GM12878 (cell line): ENCODE measurements around the gene MYL7. TPM values are rescaled to one million over a fixed set of nuclear protein-coding genes. Genes with fewer than 3 reads are reported as not detected.
"Not testable (repeated sequence)": the region's sequence is repeated elsewhere in the genome, so short reads cannot be mapped to it uniquely, and the experiment has no call there.

Experiments used
- ATAC-seq: fragments of 200-7000 bp; cut with Tn5 transposase; 3 replicates; pipeline ENCODE4 v1.9.1; 2020; ENCODE audit warnings: mild to moderate bottlenecking, moderate library complexity
- BruUV-seq: library from RNA; stranded (reverse); fragments of 400-500 nt; replicated peaks from 2 replicates; lab custom pipeline; 2021; lab: Mats Ljungman, UMichigan
- CTCF ChIA-PET: fragments of 300-600 bp; sonication (Branson Sonifier 250); formaldehyde crosslinking; extraction: SDS; loops from one replicate; lab custom pipeline; 2021; ENCODE audit warnings: inconsistent platforms; lab: Yijun Ruan, JAX
- POLR2A ChIA-PET: fragments of 350-600 bp; formaldehyde crosslinking; extraction: SDS; loops from one replicate; lab custom pipeline; 2021; ENCODE audit warnings: inconsistent platforms; lab: Charles Lee
- RAD21 ChIA-PET: fragments of 300-600 bp; sonication (Branson Sonifier 250); formaldehyde crosslinking; loops from one replicate; lab custom pipeline; 2023; ENCODE audit warnings: antibody characterized with exemption; ENCODE audit not compliant: unreplicated experiment; lab: Charles Lee
- SMC1A ChIA-PET: fragments of 300-600 bp; sonication (Branson Sonifier 250); formaldehyde crosslinking; loops from one replicate; lab custom pipeline; 2023; ENCODE audit not compliant: unreplicated experiment, uncharacterized antibody; lab: Charles Lee
- DNase-seq: peaks from one replicate; pipeline ENCODE4 v3.0.0-alpha.2; 2011; ENCODE audit warnings: low read depth, low spot score
- FAIRE-seq: peaks from 3 replicates; lab custom pipeline; 2011; peaks lifted over from hg19 to GRCh38; lab: Jason Lieb, UNC
- H2AFZ ChIP-seq: 2 replicates; pipeline ENCODE4 v1.6.0; 2011; ENCODE audit warnings: low read depth, low read length, control low read depth; ENCODE audit not compliant: control insufficient read depth
- H3K27ac ChIP-seq: 2 replicates; pipeline ENCODE4 v1.5.1; 2011; ENCODE audit warnings: control low read depth; ENCODE audit not compliant: control insufficient read depth, insufficient read depth
- H3K27me3 ChIP-seq, 2 experiments: replicated peaks in 1 of 2; 2 replicates each; pipeline versions ENCODE4 v1.6.0 to v1.6.1; 2011; ENCODE audit warnings: low read length in 1 of 2; ENCODE audit not compliant: control insufficient read depth in 2 of 2, insufficient read depth in 2 of 2
- H3K36me3 ChIP-seq, 2 experiments: 2 replicates each; pipeline ENCODE4 v1.5.1; 2011; ENCODE audit warnings: low read length in 1 of 2; ENCODE audit not compliant: control insufficient read depth in 2 of 2, insufficient read depth in 2 of 2
- H3K4me1 ChIP-seq: 2 replicates; pipeline ENCODE4 v1.6.1; 2011; ENCODE audit warnings: mild to moderate bottlenecking, low read length, moderate library complexity, mixed read lengths; ENCODE audit not compliant: control insufficient read depth, insufficient read depth
- H3K4me2 ChIP-seq: 2 replicates; pipeline ENCODE4 v1.6.0; 2011; ENCODE audit warnings: control low read depth; ENCODE audit not compliant: control insufficient read depth, insufficient read depth
- H3K4me3 ChIP-seq: fragments of 200-600 bp; sonication (generic); 2 replicates; pipeline ENCODE4 v1.5.1; 2016
- H3K79me2 ChIP-seq: 2 replicates; pipeline ENCODE4 v1.6.0; 2011; ENCODE audit warnings: low read length; ENCODE audit not compliant: control insufficient read depth, insufficient read depth
- H3K9ac ChIP-seq: 2 replicates; pipeline ENCODE4 v1.8.0; 2011; ENCODE audit warnings: low read length, control low read depth, mixed read lengths; ENCODE audit not compliant: control insufficient read depth, insufficient read depth
- H3K9me3 ChIP-seq: replicated peaks from 3 replicates; pipeline ENCODE4 v1.5.1; 2011; ENCODE audit warnings: mild to moderate bottlenecking, low read length; ENCODE audit not compliant: control insufficient read depth, insufficient read depth
- H4K20me1 ChIP-seq: 2 replicates; pipeline ENCODE4 v1.6.0; 2011; ENCODE audit not compliant: control insufficient read depth, insufficient read depth
- BRCA1 ChIP-seq: IDR thresholded peaks from 2 replicates; pipeline ENCODE4 v1.6.1; 2011; ENCODE audit warnings: low read depth, low read length, improper control_type of control experiment
- FOXK2 ChIP-seq: fragments of 450-650 bp; IDR thresholded peaks from 2 replicates; pipeline ENCODE4 v1.6.1; 2017; ENCODE audit warnings: mild to moderate bottlenecking, moderate library complexity
- MYB ChIP-seq: fragments of 150-350 bp; IDR thresholded peaks from 2 replicates; pipeline ENCODE4 v1.6.1; 2014; ENCODE audit warnings: mild to moderate bottlenecking, low read depth, low read length, borderline replicate concordance
- NR2C1 ChIP-seq: fragments of 450-650 bp; IDR thresholded peaks from 2 replicates; pipeline ENCODE4 v1.6.1; 2017; ENCODE audit warnings: antibody characterized with exemption, mild to moderate bottlenecking, moderate library complexity
- RELA ChIP-seq: fragments of 450-650 bp; IDR thresholded peaks from 2 replicates; pipeline ENCODE4 v1.8.0; 2014; ENCODE audit warnings: borderline replicate concordance; ENCODE audit not compliant: partially characterized antibody
- SPI1 ChIP-seq: IDR thresholded peaks from 2 replicates; pipeline ENCODE4 v1.6.1; 2011; ENCODE audit warnings: low read depth, mild to moderate bottlenecking, low read length, moderate library complexity, borderline replicate concordance; ENCODE audit not compliant: insufficient read depth
- USF1 ChIP-seq: IDR thresholded peaks from 2 replicates; pipeline ENCODE4 v1.6.1; 2011; ENCODE audit warnings: borderline replicate concordance, low read depth, mild to moderate bottlenecking, moderate library complexity, mixed read lengths, low read length; ENCODE audit not compliant: insufficient read depth; ENCODE audit errors: extremely low read length
- YY1 ChIP-seq: IDR thresholded peaks from 2 replicates; pipeline ENCODE4 v1.6.1; 2011; ENCODE audit warnings: low read depth, mild to moderate bottlenecking, low read length
- ZNF687 ChIP-seq: fragments of 450-650 bp; IDR thresholded peaks from 2 replicates; pipeline ENCODE4 v1.6.1; 2017; ENCODE audit warnings: mild to moderate bottlenecking, moderate library complexity
- ZSCAN29 ChIP-seq: fragments of 450-650 bp; IDR thresholded peaks from 2 replicates; pipeline ENCODE4 v1.6.1; 2017; ENCODE audit warnings: mild to moderate bottlenecking, moderate library complexity
- WGBS: methylation state at CpG from one replicate; pipeline ENCODE4 v1.1.6; 2016; ENCODE audit warnings: low lambda C conversion rate; ENCODE audit not compliant: insufficient replicate concordance, insufficient coverage; ENCODE audit errors: missing lambda C conversion rate; 5-methylcytosine and 5-hydroxymethylcytosine counted together
- in situ Hi-C: fragments of 300-500 bp; cut with MboI; formaldehyde crosslinking; loops from 9 replicates; pipeline ENCODE4 v1.14.3; 2018; ENCODE audit warnings: mixed read lengths
- intact Hi-C: fragments of 100-400 bp; cut with micrococcal nuclease; formaldehyde crosslinking; loops from one replicate; pipeline ENCODE4 v1.14.2; 2022; ENCODE audit not compliant: unreplicated experiment
- polyA plus RNA-seq, 11 experiments: library from polyadenylated mRNA; depleted of rRNA in 4 of 11; unstranded in 6 of 11; stranded (reverse) in 5 of 11; fragments of >200 nt; fragmentation: Nextera tagmentation in 4 of 11; fragmentation: Illumina TruSeq in 1 of 11; extraction: Ambion mirVana in 4 of 11; extraction: Trizol in 1 of 11; gene quantifications; 1 replicate in 1 of 11; 2 replicates in 10 of 11; pipeline versions ENCODE4 v1.2.1 to v1.2.3, GENCODE V29; 2011 to 2016; ENCODE audit warnings: inconsistent platforms in 2 of 11, missing spikeins in 2 of 11, low read depth in 1 of 11
- total RNA-seq, 4 experiments: library from RNA; depleted of rRNA in 3 of 4; stranded (reverse); fragments of >200 nt in 3 of 4; fragmentation: Illumina TruSeq in 1 of 4; extraction: Trizol in 1 of 4; gene quantifications; 2 replicates each; pipeline versions ENCODE4 v1.2.1 to v1.2.3, GENCODE V29; 2013 to 2021

MYL7 gene
- total and polyA plus RNA-seq, 10 of the 15 experiments (the other 5 are each of a cell fraction or from before 2014, with no cell fraction given): 1.9 TPM; not detected in 9

- H3K4me1 ChIP-seq: no peaks in the 10 kb centered on the region
- FAIRE-seq (no peak), ATAC-seq (no peak), DNase-seq (no peak)
- H3K79me2 ChIP-seq: no peaks in the 10 kb centered on the region
- no peak overlapping the region for H3K4me3 ChIP-seq
- H3K36me3 ChIP-seq: no peaks in the 10 kb centered on the region
- TF ChIP-seq RELA (no peak), FOXK2 (no peak), MYB (no peak), SPI1 (no peak), YY1 (no peak), NR2C1 (no peak), ZNF687 (no peak), USF1 (no peak), ZSCAN29 (no peak), BRCA1 (no peak)
- no peaks in the 10 kb centered on the region for H4K20me1 ChIP-seq
- no peak overlapping the region for H2AFZ ChIP-seq
- no TSS peak for BruUV-seq
- SMC1A ChIA-PET: no interaction called here
- POLR2A ChIA-PET: no interaction called here
- intact Hi-C loops (no loop called here), in situ Hi-C loops (no loop called here)
- CTCF ChIA-PET: interaction anchor here (0.8 kb wide), 1 partner anchor 41 kb away, joined by 3 read pairs; no protein-coding TSS in a partner anchor
- RAD21 ChIA-PET: no interaction called here
- no peak overlapping the region for H3K9ac ChIP-seq
- H3K27me3 ChIP-seq: peaks cover 0 to 2% of the 10 kb centered on the region in 2 experiments; a peak in 2 of 4 replicates
- H3K4me2 ChIP-seq: no peak overlapping the region
- H3K9me3 ChIP-seq: no peaks in the 10 kb centered on the region
- H3K27ac ChIP-seq: no peak overlapping the region
Measured at GRCh38 chr7:44172352-44172751, 31.2 kb upstream of the MYL7 start.

- H3K4me3 ChIP-seq, CTCF ChIA-PET, H2AFZ ChIP-seq, intact Hi-C loops, in situ Hi-C loops, RAD21 ChIA-PET, BruUV-seq, H3K4me2 ChIP-seq, H3K27me3 ChIP-seq, ATAC-seq, H3K27ac ChIP-seq, H3K36me3 ChIP-seq, POLR2A ChIA-PET, H3K4me1 ChIP-seq, H3K79me2 ChIP-seq, DNase-seq, FAIRE-seq, SMC1A ChIA-PET, H3K9ac ChIP-seq, H4K20me1 ChIP-seq, H3K9me3 ChIP-seq: not testable (repeated sequence)
- WGBS: 64% methylated on average over 9 of the region's 9 CpGs
Measured at GRCh38 chr7:44171901-44172300, 30.8 kb upstream of the MYL7 start.
